GM23248 (cell line): ENCODE data around the gene LAMA3. TPM values are rescaled to one million over a fixed set of nuclear protein-coding genes. Genes with fewer than 3 reads are reported as not detected.

Experiments used
- DNase-seq: peaks from one replicate; pipeline ENCODE4 v3.0.0-alpha.2; 2015
- H2AFZ ChIP-seq: fragments of 200-600 bp; sonication (generic); 2 replicates; pipeline ENCODE4 v1.6.1; 2016; ENCODE audit warnings: antibody characterized with exemption
- H3F3A ChIP-seq: fragments of 200-600 bp; sonication (generic); 2 replicates; pipeline ENCODE4 v1.6.1; 2016; ENCODE audit warnings: mild to moderate bottlenecking, antibody characterized with exemption, mixed run types; ENCODE audit not compliant: insufficient read depth
- H3K27ac ChIP-seq: fragments of 200-600 bp; sonication (generic); 2 replicates; pipeline ENCODE4 v1.5.1; 2016; ENCODE audit warnings: mild to moderate bottlenecking
- H3K27me3 ChIP-seq: fragments of 200-600 bp; sonication (generic); replicated peaks from 2 replicates; pipeline ENCODE4 v1.6.1; 2016; ENCODE audit warnings: mild to moderate bottlenecking; ENCODE audit not compliant: insufficient read depth
- H3K36me3 ChIP-seq: fragments of 200-600 bp; sonication (generic); 2 replicates; pipeline ENCODE4 v1.6.1; 2016; ENCODE audit warnings: low read depth, mild to moderate bottlenecking
- H3K4me1 ChIP-seq: fragments of 200-600 bp; sonication (generic); 2 replicates; pipeline ENCODE4 v1.6.1; 2016; ENCODE audit warnings: mild to moderate bottlenecking; ENCODE audit not compliant: insufficient read depth
- H3K4me2 ChIP-seq: fragments of 200-600 bp; sonication (generic); one replicate; pipeline ENCODE4 v1.6.1; 2016; ENCODE audit warnings: mild to moderate bottlenecking; ENCODE audit not compliant: unreplicated experiment
- H3K4me3 ChIP-seq: fragments of 200-600 bp; sonication (generic); 2 replicates; pipeline ENCODE4 v1.5.1; 2016; ENCODE audit warnings: mild to moderate bottlenecking
- H3K79me2 ChIP-seq: fragments of 200-600 bp; sonication (generic); 2 replicates; pipeline ENCODE4 v1.6.1; 2016; ENCODE audit warnings: mild to moderate bottlenecking; ENCODE audit not compliant: insufficient read depth
- H3K9ac ChIP-seq: fragments of 200-600 bp; sonication (generic); 2 replicates; pipeline ENCODE4 v1.6.1; 2016; ENCODE audit warnings: mild to moderate bottlenecking
- H3K9me2 ChIP-seq: fragments of 200-600 bp; sonication (generic); 2 replicates; pipeline ENCODE4 v1.6.1; 2016; ENCODE audit warnings: mixed run types, mild to moderate bottlenecking, moderate library complexity; ENCODE audit not compliant: insufficient read depth
- H3K9me3 ChIP-seq: fragments of 200-600 bp; sonication (generic); one replicate; pipeline ENCODE4 v1.6.1; 2017; ENCODE audit warnings: low read depth
- H4K20me1 ChIP-seq: fragments of 200-600 bp; sonication (generic); 2 replicates; pipeline ENCODE4 v1.6.0; 2016; ENCODE audit not compliant: insufficient read depth
- EZH2 ChIP-seq: fragments of 200-600 bp; sonication (generic); IDR thresholded peaks from 2 replicates; pipeline ENCODE4 v1.6.1; 2018; ENCODE audit warnings: antibody characterized with exemption, mild to moderate bottlenecking; ENCODE audit not compliant: insufficient read depth, poor library complexity, severe bottlenecking
- EZH2phosphoT487 ChIP-seq: fragments of 200-600 bp; sonication (generic); IDR thresholded peaks from 2 replicates; pipeline ENCODE4 v1.6.1; 2018; ENCODE audit warnings: antibody characterized with exemption, moderate library complexity, mild to moderate bottlenecking, low read depth; ENCODE audit not compliant: insufficient read depth
- WGBS, 2 experiments: methylation state at CpG; one replicate each; pipeline ENCODE4 v1.1.6; 2015 to 2017; ENCODE audit warnings: low lambda C conversion rate in 2 of 2, low coverage in 1 of 2; ENCODE audit errors: missing lambda C conversion rate in 2 of 2; 5-methylcytosine and 5-hydroxymethylcytosine counted together
- in situ Hi-C: fragments of 300-500 bp; cut with MboI; formaldehyde crosslinking; loops from 2 replicates; pipeline ENCODE4 v1.15.0; 2020
- polyA plus RNA-seq: library from polyadenylated mRNA; unstranded; fragments of >200 nt; fragmentation: Nextera tagmentation; extraction: Ambion mirVana; gene quantifications from 2 replicates; pipeline ENCODE4 v1.2.1, GENCODE V29; 2016
- total RNA-seq: library from RNA; depleted of rRNA; stranded (reverse); fragments of >200 nt; shearing (Covaris generic); gene quantifications from 2 replicates; pipeline ENCODE4 v1.2.3, GENCODE V29; 2014

Gene LAMA3
- total and polyA plus RNA-seq, 2 experiments from 2014 or later, result 0.93 to 1.9 TPM

DNA sequence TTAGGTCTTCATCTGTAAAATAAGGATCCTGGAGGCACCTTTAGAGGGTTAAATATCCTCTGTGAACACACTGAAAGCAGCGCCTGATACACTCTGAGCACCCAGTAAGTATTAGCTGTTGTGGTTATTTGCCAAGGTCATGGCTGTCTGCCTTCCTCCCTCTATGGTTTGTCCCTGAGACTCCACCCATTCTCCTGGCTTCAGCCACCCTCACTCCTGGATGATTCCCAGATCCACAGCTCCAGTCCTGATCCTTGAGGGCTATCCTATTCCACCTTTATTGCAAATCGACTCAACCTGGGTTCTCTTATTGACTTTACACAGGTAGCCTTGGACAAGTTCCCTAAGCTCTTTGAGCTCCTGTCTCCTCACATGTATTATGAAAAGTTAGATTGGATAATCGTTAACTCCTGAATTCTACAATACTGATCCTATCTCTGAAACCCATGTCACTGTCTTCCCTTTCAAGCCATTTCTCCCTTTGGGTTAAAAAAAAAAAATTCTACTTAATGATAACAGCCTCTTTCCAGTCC is 162.3 kb downstream of the LAMA3 start:
- no peaks in the 10 kb centered on the region for H4K20me1 ChIP-seq
- no peak for DNase-seq
- H3K9me2 ChIP-seq, result no peaks in the 10 kb centered on the region
- no peaks in the 10 kb centered on the region for H3K27me3 ChIP-seq
- no peaks in the 10 kb centered on the region for H3F3A ChIP-seq
- no peaks in the 10 kb centered on the region for H3K4me1 ChIP-seq
- H2AFZ ChIP-seq, result no peak overlapping the region
- in situ Hi-C loops, result no loop called here
- no peak overlapping the region for H3K27ac ChIP-seq
- H3K9me3 ChIP-seq, result no peaks in the 10 kb centered on the region
- H3K79me2 ChIP-seq, result no peaks in the 10 kb centered on the region
- H3K9ac ChIP-seq, result no peak overlapping the region
- H3K36me3 ChIP-seq, result no peaks in the 10 kb centered on the region
- no peak overlapping the region for H3K4me2 ChIP-seq
- TF ChIP-seq EZH2phosphoT487, result no peak
- TF ChIP-seq EZH2, result no peak
- 71 to 75% methylated on average over 3 of the region's 3 CpGs for WGBS, 2 experiments
- H3K4me3 ChIP-seq, result no peak overlapping the region

DNA sequence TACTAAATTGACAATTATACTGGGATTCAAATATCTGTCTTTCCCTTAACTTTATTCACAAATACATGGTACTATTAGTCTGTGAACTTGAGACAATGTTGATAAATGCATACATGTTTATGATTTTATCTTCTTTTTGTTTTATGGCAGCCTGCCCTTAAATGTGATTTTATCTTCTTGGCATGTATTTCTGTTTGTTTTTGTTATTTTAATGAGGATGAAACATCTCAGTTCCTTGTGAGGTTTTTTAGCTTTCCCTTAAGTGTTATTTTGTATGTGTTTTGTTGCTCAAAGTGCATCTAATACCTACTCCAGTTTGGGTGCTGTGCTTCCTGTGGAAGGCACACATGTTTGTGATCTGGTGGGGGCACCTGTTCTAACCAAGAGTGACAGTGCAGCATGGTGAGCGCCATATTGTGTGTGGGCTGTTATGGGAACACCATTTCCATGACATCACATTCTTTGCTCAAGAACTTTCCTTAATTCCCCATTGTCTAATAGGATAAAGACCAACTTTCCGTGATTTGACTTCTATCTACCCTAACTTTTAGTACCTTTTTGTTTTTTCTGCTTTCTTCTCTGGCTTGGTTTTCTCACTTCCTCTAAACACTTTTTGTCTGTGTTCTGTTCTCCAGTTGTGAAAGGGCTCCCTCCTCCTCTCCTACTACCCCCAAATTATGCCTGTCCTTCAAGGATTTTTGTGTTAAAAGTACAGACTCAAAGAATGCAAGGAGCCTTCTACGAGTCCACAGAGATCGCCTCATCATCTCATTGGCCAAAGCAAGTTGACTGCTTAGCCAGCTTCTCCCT is 163.2 kb downstream of the LAMA3 start:
- no peaks in the 10 kb centered on the region for H3F3A ChIP-seq

DNA sequence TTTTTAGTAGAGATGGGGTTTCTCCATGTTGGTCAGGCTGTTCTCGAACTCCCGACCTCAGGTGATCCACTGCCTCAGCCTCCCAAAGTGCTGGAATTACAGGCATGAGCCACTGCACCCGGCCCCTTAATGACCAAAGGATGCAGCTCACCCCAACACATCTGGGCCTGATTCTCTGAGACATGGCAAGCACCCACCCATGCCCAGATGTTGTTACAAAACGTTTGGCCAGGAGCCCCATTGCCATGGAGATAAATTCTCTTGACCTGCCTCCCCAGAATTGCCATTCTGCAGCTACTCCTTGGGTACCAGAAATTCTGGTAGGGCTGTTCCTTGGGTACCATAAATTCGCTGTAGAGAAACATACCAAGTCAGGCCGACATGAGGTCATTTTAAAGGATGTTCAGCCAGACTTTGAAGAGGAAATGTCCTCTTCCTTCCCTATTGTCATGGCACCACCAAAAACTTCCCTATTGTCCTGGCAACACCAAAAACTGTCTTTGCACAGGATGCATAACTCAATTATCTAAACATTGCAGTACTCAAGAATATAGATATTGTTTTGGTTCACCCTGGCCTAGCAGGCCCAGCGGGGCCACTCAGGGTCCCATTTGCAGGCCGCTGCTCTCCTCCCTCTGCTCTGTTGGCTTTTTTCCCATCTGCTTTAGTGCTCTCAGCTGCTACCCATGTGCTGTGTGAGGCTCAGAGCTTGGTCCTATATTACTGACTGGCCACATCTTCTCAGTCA is 164.4 kb downstream of the LAMA3 start:
- H3K4me2 ChIP-seq, result no peak overlapping the region
- TF ChIP-seq EZH2 (no peak), EZH2phosphoT487 (no peak)
- no peak overlapping the region for H3K27ac ChIP-seq
- H3K4me3 ChIP-seq, result no peak overlapping the region
- H3K4me1 ChIP-seq, result no peaks in the 10 kb centered on the region
- H3K36me3 ChIP-seq, result no peaks in the 10 kb centered on the region
- no peaks in the 10 kb centered on the region for H3F3A ChIP-seq
- no peak overlapping the region for H2AFZ ChIP-seq
- H3K27me3 ChIP-seq, result no peaks in the 10 kb centered on the region
- no peaks in the 10 kb centered on the region for H4K20me1 ChIP-seq
- no peaks in the 10 kb centered on the region for H3K9me3 ChIP-seq
- DNase-seq, result no peak
- H3K79me2 ChIP-seq, result no peaks in the 10 kb centered on the region
- H3K9me2 ChIP-seq, result no peaks in the 10 kb centered on the region
- H3K9ac ChIP-seq, result no peak overlapping the region
- in situ Hi-C loops, result no loop called here
- WGBS, 2 experiments, result 60 to 72% methylated on average over 8 of the region's 8 CpGs

More for the DNA sequence above, 163.2 kb downstream of the LAMA3 start:
- no peaks in the 10 kb centered on the region for H3K27me3 ChIP-seq
- no peak overlapping the region for H3K9ac ChIP-seq
- H2AFZ ChIP-seq, result no peak overlapping the region
- H4K20me1 ChIP-seq, result no peaks in the 10 kb centered on the region
- WGBS, 2 experiments, result 92 to 95% methylated on average over 4 of the region's 4 CpGs
- DNase-seq, result no peak
- no peaks in the 10 kb centered on the region for H3K9me2 ChIP-seq
- no peak overlapping the region for H3K4me2 ChIP-seq
- TF ChIP-seq EZH2 (no peak), EZH2phosphoT487 (no peak)
- H3K4me1 ChIP-seq, result no peaks in the 10 kb centered on the region
- H3K4me3 ChIP-seq, result no peak overlapping the region
- H3K9me3 ChIP-seq, result no peaks in the 10 kb centered on the region
- in situ Hi-C loops, result no loop called here
- H3K27ac ChIP-seq, result no peak overlapping the region
- no peaks in the 10 kb centered on the region for H3K36me3 ChIP-seq
- H3K79me2 ChIP-seq, result no peaks in the 10 kb centered on the region

DNA sequence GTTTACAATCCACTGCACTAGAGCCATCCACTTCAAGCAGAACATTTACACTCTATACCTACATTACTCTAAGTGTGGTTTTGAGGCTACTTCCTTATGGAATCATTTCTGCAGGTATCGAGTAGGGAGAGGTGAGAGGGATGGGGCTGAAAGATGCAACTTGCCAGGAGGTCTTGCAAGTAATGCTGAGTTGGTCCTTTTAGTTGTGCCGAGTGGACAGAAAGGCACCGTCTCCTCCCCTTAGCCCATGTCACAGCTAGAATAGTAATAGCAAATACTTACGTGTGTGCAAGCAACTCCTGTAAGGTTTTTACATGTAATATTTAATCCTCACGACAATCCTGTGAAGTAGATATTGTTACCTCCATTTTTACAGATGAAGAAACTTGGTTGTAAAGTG is 166.5 kb downstream of the LAMA3 start:
- Histone ChIP-seq H3K27me3 (no peaks in the 10 kb centered on the region), H3F3A (no peaks in the 10 kb centered on the region), H3K9me3 (no peaks in the 10 kb centered on the region), H3K9ac (no peak overlapping the region), H3K9me2 (no peaks in the 10 kb centered on the region), H4K20me1 (no peaks in the 10 kb centered on the region), H3K4me3 (no peak overlapping the region), H3K79me2 (no peaks in the 10 kb centered on the region), H3K36me3 (no peaks in the 10 kb centered on the region), H2AFZ (no peak overlapping the region), H3K4me2 (no peak overlapping the region), H3K27ac (no peak overlapping the region), H3K4me1 (no peaks in the 10 kb centered on the region)
- WGBS, 2 experiments, result 86 to 87% methylated on average over 5 of the region's 5 CpGs
- DNase-seq, result no peak
- in situ Hi-C loops, result no loop called here
- no peak for TF ChIP-seq EZH2phosphoT487
- no peak for TF ChIP-seq EZH2
